Lower leg skin (tissue), 3 donors: Measurements from ENCODE around the gene KRTAP10-1.

Source experiments
- POLR2A ChIP-seq, 2 donors: fragments of 450-650 bp; IDR thresholded peaks; one replicate each; pipeline ENCODE4 v1.6.1; 2016 to 2017; ENCODE audit warnings: antibody characterized with exemption in 2 of 2, mild to moderate bottlenecking in 1 of 2, moderate library complexity in 1 of 2
- TF ChIP-seq, protein P1 (sequence below), 3 donors: fragments of 450-650 bp; IDR thresholded peaks; one replicate each; pipeline ENCODE4 v1.5.1; 2016; ENCODE audit warnings: antibody characterized with exemption in 3 of 3, mild to moderate bottlenecking in 3 of 3, moderate library complexity in 2 of 3

DNA sequence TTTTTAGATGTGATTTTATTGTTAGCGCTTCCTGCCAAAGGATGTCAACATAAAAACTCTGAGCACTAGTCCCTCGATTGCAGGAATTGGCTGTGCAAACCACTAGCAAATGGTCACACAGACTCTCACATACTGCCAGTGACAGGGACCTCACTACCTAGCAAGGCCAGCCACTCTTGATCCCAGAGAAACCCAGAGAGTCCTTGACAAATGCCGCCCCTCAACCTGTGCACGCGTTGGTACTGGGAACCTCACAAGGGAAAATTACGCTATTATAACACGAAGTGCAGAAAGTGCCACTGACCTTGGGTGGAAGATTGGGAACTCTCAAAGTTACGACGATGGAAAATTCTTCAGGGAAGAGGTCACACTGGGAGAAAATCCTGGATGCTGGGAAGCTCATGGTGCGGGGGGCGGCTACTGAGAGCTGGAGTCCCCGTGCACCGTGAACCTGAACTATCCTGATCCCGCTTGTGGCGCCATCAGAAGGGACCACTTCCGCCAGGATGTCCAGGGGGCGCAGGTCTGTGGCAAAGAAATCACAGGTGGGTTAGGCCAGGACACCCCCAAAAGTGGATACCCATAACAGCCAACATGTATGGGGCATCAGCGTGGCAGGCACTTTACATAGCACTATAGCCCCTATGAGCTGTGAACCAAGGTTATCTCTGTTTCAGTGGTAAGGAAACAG, 27.6 kb upstream of the KRTAP10-1 start:
- TF ChIP-seq, protein P1, sequence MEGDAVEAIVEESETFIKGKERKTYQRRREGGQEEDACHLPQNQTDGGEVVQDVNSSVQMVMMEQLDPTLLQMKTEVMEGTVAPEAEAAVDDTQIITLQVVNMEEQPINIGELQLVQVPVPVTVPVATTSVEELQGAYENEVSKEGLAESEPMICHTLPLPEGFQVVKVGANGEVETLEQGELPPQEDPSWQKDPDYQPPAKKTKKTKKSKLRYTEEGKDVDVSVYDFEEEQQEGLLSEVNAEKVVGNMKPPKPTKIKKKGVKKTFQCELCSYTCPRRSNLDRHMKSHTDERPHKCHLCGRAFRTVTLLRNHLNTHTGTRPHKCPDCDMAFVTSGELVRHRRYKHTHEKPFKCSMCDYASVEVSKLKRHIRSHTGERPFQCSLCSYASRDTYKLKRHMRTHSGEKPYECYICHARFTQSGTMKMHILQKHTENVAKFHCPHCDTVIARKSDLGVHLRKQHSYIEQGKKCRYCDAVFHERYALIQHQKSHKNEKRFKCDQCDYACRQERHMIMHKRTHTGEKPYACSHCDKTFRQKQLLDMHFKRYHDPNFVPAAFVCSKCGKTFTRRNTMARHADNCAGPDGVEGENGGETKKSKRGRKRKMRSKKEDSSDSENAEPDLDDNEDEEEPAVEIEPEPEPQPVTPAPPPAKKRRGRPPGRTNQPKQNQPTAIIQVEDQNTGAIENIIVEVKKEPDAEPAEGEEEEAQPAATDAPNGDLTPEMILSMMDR (IDR thresholded peaks at IDR 0.05) = no peak
- TF ChIP-seq POLR2A (IDR thresholded peaks at IDR 0.05) = no peak
